SK-N-SH (cell line): ENCODE measurements around the gene DBX1. TPM values are rescaled to one million over a fixed set of nuclear protein-coding genes. Genes with fewer than 3 reads are reported as not detected.

Source experiments
- CTCF ChIA-PET: fragments of 300-600, 350-600 bp; formaldehyde crosslinking; extraction: SDS; loops from one replicate; lab custom pipeline; 2021; lab: Yijun Ruan, JAX
- POLR2A ChIA-PET: fragments of 350-600 bp; sonication (Branson Sonifier 250); formaldehyde crosslinking; extraction: SDS; loops from one replicate; lab custom pipeline; 2020; ENCODE audit warnings: antibody characterized with exemption, inconsistent platforms; lab: Yijun Ruan, JAX
- DNase-seq: peaks from one replicate; pipeline ENCODE4 v3.0.0; 2012
- H2AFZ ChIP-seq: fragments of 200-600 bp; sonication (generic); 2 replicates; pipeline ENCODE4 v1.8.1; 2016; ENCODE audit warnings: antibody characterized with exemption, mild to moderate bottlenecking, low read depth
- H3F3A ChIP-seq: fragments of 200-600 bp; sonication (generic); replicated peaks from 2 replicates; pipeline ENCODE3; 2016; ENCODE audit warnings: antibody characterized with exemption, mild to moderate bottlenecking; ENCODE audit not compliant: insufficient read depth
- H3K27ac ChIP-seq, 2 experiments: fragments of 200-500 bp in 1 of 2; fragments of 200-600 bp in 1 of 2; sonication (Bioruptor generic) in 1 of 2; sonication (generic), shearing (Covaris generic) in 1 of 2; 2 replicates each; pipeline versions ENCODE4 v1.5.1 to v1.6.1; 2014 to 2016; ENCODE audit warnings: low read depth in 2 of 2, inconsistent platforms in 1 of 2, low read length in 1 of 2, mild to moderate bottlenecking in 1 of 2, mixed read lengths in 1 of 2
- H3K27me3 ChIP-seq: fragments of 200-600 bp; sonication (generic), shearing (Covaris generic); 2 replicates; pipeline ENCODE4 v1.6.1; 2016; ENCODE audit warnings: mixed run types; ENCODE audit not compliant: insufficient read depth
- H3K36me3 ChIP-seq, 2 experiments: fragments of 200-500 bp in 1 of 2; fragments of 200-600 bp in 1 of 2; sonication (Bioruptor generic) in 1 of 2; sonication (generic) in 1 of 2; replicated peaks in 1 of 2; 2 replicates each; pipeline versions ENCODE3 to v1.5.1; 2014 to 2016; ENCODE audit warnings: low read length in 1 of 2, mild to moderate bottlenecking in 1 of 2; ENCODE audit not compliant: insufficient read depth in 2 of 2, control insufficient read depth in 1 of 2
- H3K4me1 ChIP-seq, 2 experiments: fragments of 200-500 bp in 1 of 2; fragments of 200-600 bp in 1 of 2; sonication (Bioruptor generic) in 1 of 2; sonication (generic), shearing (Covaris generic) in 1 of 2; 2 replicates each; pipeline versions ENCODE4 v1.5.1 to v1.6.1; 2014 to 2016; ENCODE audit warnings: low read depth in 1 of 2, low read length in 1 of 2, mixed run types in 1 of 2; ENCODE audit not compliant: insufficient read depth in 2 of 2, control insufficient read depth in 1 of 2
- H3K4me2 ChIP-seq: fragments of 200-600 bp; sonication (generic), shearing (Covaris generic); 2 replicates; pipeline ENCODE4 v1.6.1; 2017; ENCODE audit warnings: mixed run types
- H3K4me3 ChIP-seq, 2 experiments: fragments of 200-500 bp in 1 of 2; fragments of 200-600 bp in 1 of 2; sonication (Bioruptor generic) in 1 of 2; sonication (generic), shearing (Covaris generic) in 1 of 2; 2 replicates each; pipeline versions ENCODE4 v1.5.1 to v1.8.1; 2014 to 2016; ENCODE audit warnings: low read depth in 2 of 2, inconsistent platforms in 1 of 2, low read length in 1 of 2, mild to moderate bottlenecking in 1 of 2, mixed read lengths in 1 of 2, moderate library complexity in 1 of 2
- H3K79me2 ChIP-seq: fragments of 200-600 bp; sonication (generic); 2 replicates; pipeline ENCODE4 v1.8.1; 2017; ENCODE audit warnings: mild to moderate bottlenecking; ENCODE audit not compliant: insufficient read depth
- H3K9ac ChIP-seq: fragments of 200-600 bp; sonication (generic); 2 replicates; pipeline ENCODE4 v1.6.1; 2017; ENCODE audit warnings: mixed run types
- H3K9me2 ChIP-seq: fragments of 200-600 bp; sonication (generic); 2 replicates; pipeline ENCODE4 v1.6.1; 2017; ENCODE audit warnings: mixed run types
- H3K9me3 ChIP-seq: fragments of 200-600 bp; sonication (generic); 2 replicates; pipeline ENCODE4 v1.6.1; 2017; ENCODE audit warnings: mixed run types, mild to moderate bottlenecking, moderate library complexity
- H4K20me1 ChIP-seq: fragments of 200-600 bp; sonication (generic); 2 replicates; pipeline ENCODE4 v1.6.1; 2017; ENCODE audit warnings: mild to moderate bottlenecking, mixed run types; ENCODE audit not compliant: insufficient read depth
- CHD2 ChIP-seq: fragments of 150-350 bp; IDR thresholded peaks from 2 replicates; pipeline ENCODE4 v1.6.1; 2018; ENCODE audit warnings: low read length; ENCODE audit not compliant: partially characterized antibody
- EZH2phosphoT487 ChIP-seq: fragments of 200-600 bp; sonication (generic); IDR thresholded peaks from 2 replicates; pipeline ENCODE4 v1.6.1; 2017; ENCODE audit warnings: low read depth, mixed run types, mild to moderate bottlenecking, antibody characterized with exemption, moderate library complexity, borderline replicate concordance
- FOSL2 ChIP-seq: IDR thresholded peaks from 2 replicates; pipeline ENCODE4 v1.4.0; 2012; ENCODE audit warnings: low read depth, mild to moderate bottlenecking, moderate library complexity, borderline replicate concordance
- FOXM1 ChIP-seq: IDR thresholded peaks from 2 replicates; pipeline ENCODE4 v1.4.0; 2012; ENCODE audit warnings: low read depth, mild to moderate bottlenecking
- GABPA ChIP-seq: IDR thresholded peaks from 2 replicates; pipeline ENCODE4 v1.4.0; 2012; ENCODE audit warnings: low read depth, mild to moderate bottlenecking
- JUND ChIP-seq: IDR thresholded peaks from 2 replicates; pipeline ENCODE4 v1.4.0; 2012
- MEF2A ChIP-seq: IDR thresholded peaks from 2 replicates; pipeline ENCODE4 v1.4.0; 2012; ENCODE audit warnings: low read depth, borderline replicate concordance
- MXI1 ChIP-seq: IDR thresholded peaks from 2 replicates; pipeline ENCODE4 v1.6.1; 2012; ENCODE audit warnings: mild to moderate bottlenecking, low read depth, low read length, improper control_type of control experiment
- NFIC ChIP-seq: IDR thresholded peaks from 2 replicates; pipeline ENCODE4 v1.4.0; 2012; ENCODE audit warnings: borderline replicate concordance
- NRF1 ChIP-seq: IDR thresholded peaks from 2 replicates; pipeline ENCODE4 v1.6.1; 2012; ENCODE audit warnings: low read depth, mild to moderate bottlenecking, low read length
- POLR2AphosphoS5 ChIP-seq: IDR thresholded peaks from 2 replicates; pipeline ENCODE4 v1.6.1; 2012; ENCODE audit warnings: low read depth, low read length
- RAD21 ChIP-seq: IDR thresholded peaks from 2 replicates; pipeline ENCODE4 v1.6.1; 2012; ENCODE audit warnings: mild to moderate bottlenecking, low read length
- RXRA ChIP-seq: IDR thresholded peaks from 2 replicates; pipeline ENCODE4 v1.4.0; 2012; ENCODE audit warnings: low read depth, mild to moderate bottlenecking, borderline replicate concordance
- SIN3A ChIP-seq: IDR thresholded peaks from 2 replicates; pipeline ENCODE4 v1.6.1; 2012; ENCODE audit warnings: low read depth, mild to moderate bottlenecking, low read length, moderate library complexity, borderline replicate concordance
- SMC3 ChIP-seq: IDR thresholded peaks from 2 replicates; pipeline ENCODE4 v1.6.1; 2012; ENCODE audit warnings: low read depth, low read length, improper control_type of control experiment
- TCF12 ChIP-seq: IDR thresholded peaks from 2 replicates; pipeline ENCODE4 v1.4.0; 2012
- TEAD4 ChIP-seq: IDR thresholded peaks from 2 replicates; pipeline ENCODE4 v1.4.0; 2012; ENCODE audit warnings: mild to moderate bottlenecking, borderline replicate concordance; ENCODE audit not compliant: insufficient read depth
- YY1 ChIP-seq: IDR thresholded peaks from 2 replicates; pipeline ENCODE4 v1.4.0; 2012; ENCODE audit warnings: low read depth, mild to moderate bottlenecking
- WGBS: methylation state at CpG from one replicate; pipeline ENCODE4 v1.1.6; 2017; ENCODE audit warnings: low lambda C conversion rate; 5-methylcytosine and 5-hydroxymethylcytosine counted together
- polyA plus RNA-seq, 3 experiments: library from polyadenylated mRNA; depleted of rRNA; stranded (reverse); fragments of >200 nt; gene quantifications; 2 replicates each; pipeline ENCODE4 v1.2.3, GENCODE V29; 2012
- TF ChIP-seq, protein P1 (sequence below): fragments of 200-600 bp; sonication (generic); IDR thresholded peaks from 2 replicates; pipeline ENCODE4 v1.6.1; 2017; ENCODE audit warnings: antibody characterized with exemption, mild to moderate bottlenecking, moderate library complexity
- TF ChIP-seq, protein P2 (sequence below): fragments of 150-350 bp; IDR thresholded peaks from 2 replicates; pipeline ENCODE4 v1.6.1; 2016; ENCODE audit warnings: mild to moderate bottlenecking, low read depth, low read length
- TF ChIP-seq, protein P3 (sequence below): fragments of 150-350 bp; IDR thresholded peaks from 2 replicates; pipeline ENCODE4 v1.6.1; 2017; ENCODE audit warnings: antibody characterized with exemption, low read length, low read depth, borderline replicate concordance
- TF ChIP-seq, protein P4 (sequence below): IDR thresholded peaks from 2 replicates; pipeline ENCODE4 v1.4.0; 2012; ENCODE audit warnings: low read depth, borderline replicate concordance
- TF ChIP-seq, protein P5 (sequence below): IDR thresholded peaks from 2 replicates; pipeline ENCODE4 v1.4.0; 2012; ENCODE audit warnings: low read depth, borderline replicate concordance
- TF ChIP-seq, protein P6 (sequence below): IDR thresholded peaks from 2 replicates; pipeline ENCODE4; 2012
- TF ChIP-seq, protein P7 (sequence below): IDR thresholded peaks from 2 replicates; pipeline ENCODE4 v1.4.0; 2012; ENCODE audit warnings: low read depth

DBX1 gene
- polyA plus RNA-seq, 1 of the 3 experiments (the other 2 are of a cell fraction) = not detected

DNA sequence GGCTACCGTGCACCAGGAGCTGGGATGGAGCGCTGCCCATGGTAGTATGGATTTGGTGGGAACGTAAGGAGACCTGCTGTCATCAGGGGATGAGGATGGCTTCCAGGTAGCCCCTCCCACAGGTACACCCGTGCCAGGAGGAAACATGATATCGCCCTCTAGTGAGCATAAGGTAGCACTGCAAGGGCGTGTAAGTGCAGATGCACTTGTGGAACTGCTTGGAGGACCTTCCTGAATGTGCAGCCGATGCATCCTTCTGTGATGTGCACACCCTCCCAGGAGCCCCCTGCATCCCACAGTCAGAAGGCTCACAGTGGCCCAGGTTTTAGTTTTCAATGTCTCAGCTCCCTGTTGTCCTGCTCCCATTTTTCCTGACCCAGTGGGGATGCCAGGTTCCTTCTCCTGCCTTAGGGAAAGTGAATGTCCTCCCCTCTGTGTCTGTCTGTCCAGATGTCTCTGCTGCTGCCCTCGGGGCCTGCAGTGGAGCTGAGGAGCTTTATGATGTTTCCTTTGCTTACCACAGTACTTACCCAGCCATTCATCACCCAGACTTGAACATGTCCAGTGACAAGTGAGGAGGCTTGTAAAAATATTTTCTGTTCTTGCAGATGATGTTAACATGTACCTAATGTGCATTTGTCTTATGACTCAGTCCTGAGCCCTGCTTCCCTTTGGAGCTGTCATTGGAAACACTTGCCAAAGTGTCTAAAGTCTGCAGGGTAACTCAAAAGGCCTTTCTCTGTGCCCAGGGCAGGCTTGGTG, 49.2 kb downstream of the DBX1 start:
- CTCF ChIA-PET = interaction anchor here (0.6 to 5.9 kb wide), 46 partner anchors 12 to 851 kb away, joined by 3 to 60 read pairs (median 4); no protein-coding TSS in a partner anchor
- H3F3A ChIP-seq = peaks cover 57% of the 10 kb centered on the region
- peaks cover 29% of the 10 kb centered on the region for H3K79me2 ChIP-seq
- no peaks in the 10 kb centered on the region for H3K27me3 ChIP-seq
- peak overlapping the region in 1 of 2 experiments; percentile 10; a peak in 1 of 4 replicates for H3K4me3 ChIP-seq
- H3K9me2 ChIP-seq = no peaks in the 10 kb centered on the region
- 55% methylated on average over 3 of the region's 8 CpGs for WGBS
- no peaks in the 10 kb centered on the region for H3K9me3 ChIP-seq
- peaks cover 9% of the 10 kb centered on the region for H4K20me1 ChIP-seq
- peak overlapping the region; percentile 95 to 97 for H3K27ac ChIP-seq
- peak overlapping the region; percentile 56 for H3K4me2 ChIP-seq
- POLR2A ChIA-PET = no interaction called here
- DNase-seq = peak; percentile 78
- H3K36me3 ChIP-seq = peaks cover 52 to 73% of the 10 kb centered on the region in 2 experiments
- H2AFZ ChIP-seq = no peak overlapping the region
- H3K9ac ChIP-seq = peak overlapping the region; percentile 52; the same call in 1 of the 2 replicates
- peaks cover 25 to 49% of the 10 kb centered on the region in 2 experiments for H3K4me1 ChIP-seq
- TF ChIP-seq SMC3 (peak; percentile 60), RAD21 (peak; percentile 68), FOXM1 (peak; percentile 85), NFIC (peak; percentile 92), SIN3A (peak; percentile 72; the same call in 1 of the 2 replicates), RXRA (peak; percentile 82), JUND (peak; percentile 96), NRF1 (no peak), EZH2phosphoT487 (no peak), TCF12 (peak; percentile 98), FOSL2 (peak; percentile 93), YY1 (peak; percentile 41; the same call in 1 of the 2 replicates), CHD2 (no peak), MXI1 (no peak), POLR2AphosphoS5 (peak; percentile 51; the same call in 1 of the 2 replicates), TEAD4 (peak; percentile 83), MEF2A (peak; percentile 76; the same call in 1 of the 2 replicates), GABPA (no peak)
- TF ChIP-seq, protein P1, sequence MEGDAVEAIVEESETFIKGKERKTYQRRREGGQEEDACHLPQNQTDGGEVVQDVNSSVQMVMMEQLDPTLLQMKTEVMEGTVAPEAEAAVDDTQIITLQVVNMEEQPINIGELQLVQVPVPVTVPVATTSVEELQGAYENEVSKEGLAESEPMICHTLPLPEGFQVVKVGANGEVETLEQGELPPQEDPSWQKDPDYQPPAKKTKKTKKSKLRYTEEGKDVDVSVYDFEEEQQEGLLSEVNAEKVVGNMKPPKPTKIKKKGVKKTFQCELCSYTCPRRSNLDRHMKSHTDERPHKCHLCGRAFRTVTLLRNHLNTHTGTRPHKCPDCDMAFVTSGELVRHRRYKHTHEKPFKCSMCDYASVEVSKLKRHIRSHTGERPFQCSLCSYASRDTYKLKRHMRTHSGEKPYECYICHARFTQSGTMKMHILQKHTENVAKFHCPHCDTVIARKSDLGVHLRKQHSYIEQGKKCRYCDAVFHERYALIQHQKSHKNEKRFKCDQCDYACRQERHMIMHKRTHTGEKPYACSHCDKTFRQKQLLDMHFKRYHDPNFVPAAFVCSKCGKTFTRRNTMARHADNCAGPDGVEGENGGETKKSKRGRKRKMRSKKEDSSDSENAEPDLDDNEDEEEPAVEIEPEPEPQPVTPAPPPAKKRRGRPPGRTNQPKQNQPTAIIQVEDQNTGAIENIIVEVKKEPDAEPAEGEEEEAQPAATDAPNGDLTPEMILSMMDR = peak; percentile 96
- TF ChIP-seq, protein P2, sequence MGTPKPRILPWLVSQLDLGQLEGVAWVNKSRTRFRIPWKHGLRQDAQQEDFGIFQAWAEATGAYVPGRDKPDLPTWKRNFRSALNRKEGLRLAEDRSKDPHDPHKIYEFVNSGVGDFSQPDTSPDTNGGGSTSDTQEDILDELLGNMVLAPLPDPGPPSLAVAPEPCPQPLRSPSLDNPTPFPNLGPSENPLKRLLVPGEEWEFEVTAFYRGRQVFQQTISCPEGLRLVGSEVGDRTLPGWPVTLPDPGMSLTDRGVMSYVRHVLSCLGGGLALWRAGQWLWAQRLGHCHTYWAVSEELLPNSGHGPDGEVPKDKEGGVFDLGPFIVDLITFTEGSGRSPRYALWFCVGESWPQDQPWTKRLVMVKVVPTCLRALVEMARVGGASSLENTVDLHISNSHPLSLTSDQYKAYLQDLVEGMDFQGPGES = no peak
- TF ChIP-seq, protein P3, sequence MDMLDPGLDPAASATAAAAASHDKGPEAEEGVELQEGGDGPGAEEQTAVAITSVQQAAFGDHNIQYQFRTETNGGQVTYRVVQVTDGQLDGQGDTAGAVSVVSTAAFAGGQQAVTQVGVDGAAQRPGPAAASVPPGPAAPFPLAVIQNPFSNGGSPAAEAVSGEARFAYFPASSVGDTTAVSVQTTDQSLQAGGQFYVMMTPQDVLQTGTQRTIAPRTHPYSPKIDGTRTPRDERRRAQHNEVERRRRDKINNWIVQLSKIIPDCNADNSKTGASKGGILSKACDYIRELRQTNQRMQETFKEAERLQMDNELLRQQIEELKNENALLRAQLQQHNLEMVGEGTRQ = no peak
- TF ChIP-seq, protein P4, sequence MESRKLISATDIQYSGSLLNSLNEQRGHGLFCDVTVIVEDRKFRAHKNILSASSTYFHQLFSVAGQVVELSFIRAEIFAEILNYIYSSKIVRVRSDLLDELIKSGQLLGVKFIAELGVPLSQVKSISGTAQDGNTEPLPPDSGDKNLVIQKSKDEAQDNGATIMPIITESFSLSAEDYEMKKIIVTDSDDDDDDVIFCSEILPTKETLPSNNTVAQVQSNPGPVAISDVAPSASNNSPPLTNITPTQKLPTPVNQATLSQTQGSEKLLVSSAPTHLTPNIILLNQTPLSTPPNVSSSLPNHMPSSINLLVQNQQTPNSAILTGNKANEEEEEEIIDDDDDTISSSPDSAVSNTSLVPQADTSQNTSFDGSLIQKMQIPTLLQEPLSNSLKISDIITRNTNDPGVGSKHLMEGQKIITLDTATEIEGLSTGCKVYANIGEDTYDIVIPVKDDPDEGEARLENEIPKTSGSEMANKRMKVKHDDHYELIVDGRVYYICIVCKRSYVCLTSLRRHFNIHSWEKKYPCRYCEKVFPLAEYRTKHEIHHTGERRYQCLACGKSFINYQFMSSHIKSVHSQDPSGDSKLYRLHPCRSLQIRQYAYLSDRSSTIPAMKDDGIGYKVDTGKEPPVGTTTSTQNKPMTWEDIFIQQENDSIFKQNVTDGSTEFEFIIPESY = 0 out of 2 replicates have a peak, but pooled peaks have one; percentile 58
- TF ChIP-seq, protein P5, sequence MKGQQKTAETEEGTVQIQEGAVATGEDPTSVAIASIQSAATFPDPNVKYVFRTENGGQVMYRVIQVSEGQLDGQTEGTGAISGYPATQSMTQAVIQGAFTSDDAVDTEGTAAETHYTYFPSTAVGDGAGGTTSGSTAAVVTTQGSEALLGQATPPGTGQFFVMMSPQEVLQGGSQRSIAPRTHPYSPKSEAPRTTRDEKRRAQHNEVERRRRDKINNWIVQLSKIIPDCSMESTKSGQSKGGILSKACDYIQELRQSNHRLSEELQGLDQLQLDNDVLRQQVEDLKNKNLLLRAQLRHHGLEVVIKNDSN = no peak
- TF ChIP-seq, protein P6, sequence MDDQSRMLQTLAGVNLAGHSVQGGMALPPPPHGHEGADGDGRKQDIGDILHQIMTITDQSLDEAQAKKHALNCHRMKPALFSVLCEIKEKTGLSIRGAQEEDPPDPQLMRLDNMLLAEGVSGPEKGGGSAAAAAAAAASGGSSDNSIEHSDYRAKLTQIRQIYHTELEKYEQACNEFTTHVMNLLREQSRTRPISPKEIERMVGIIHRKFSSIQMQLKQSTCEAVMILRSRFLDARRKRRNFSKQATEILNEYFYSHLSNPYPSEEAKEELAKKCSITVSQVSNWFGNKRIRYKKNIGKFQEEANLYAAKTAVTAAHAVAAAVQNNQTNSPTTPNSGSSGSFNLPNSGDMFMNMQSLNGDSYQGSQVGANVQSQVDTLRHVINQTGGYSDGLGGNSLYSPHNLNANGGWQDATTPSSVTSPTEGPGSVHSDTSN = peak; percentile 99
- TF ChIP-seq, protein P7, sequence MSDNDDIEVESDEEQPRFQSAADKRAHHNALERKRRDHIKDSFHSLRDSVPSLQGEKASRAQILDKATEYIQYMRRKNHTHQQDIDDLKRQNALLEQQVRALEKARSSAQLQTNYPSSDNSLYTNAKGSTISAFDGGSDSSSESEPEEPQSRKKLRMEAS = no peak; the same call in none of the 2 replicates
